Dermis microvascular lymphatic vessel endothelial cell (primary cell): Measurements from ENCODE around the gene LDHAL6B. TPM values are rescaled to one million over a fixed set of nuclear protein-coding genes. Genes with fewer than 3 reads are reported as not detected.
"Not testable (repeated sequence)": the region's sequence is repeated elsewhere in the genome, so short reads cannot be mapped to it uniquely, and the experiment has no call there.

Experiments used
- DNase-seq, 2 donors: peaks; one replicate each; pipeline versions ENCODE4 v3.0.0 to v3.0.0-alpha.2; 2010; ENCODE audit warnings: low read depth in 2 of 2
- total RNA-seq: library from RNA; depleted of rRNA; stranded (reverse); fragments of >200 nt; gene quantifications from 2 replicates; pipeline ENCODE4 v1.2.1, GENCODE V29; 2014

Gene LDHAL6B
- not detected in 2 replicates for total RNA-seq

DNA sequence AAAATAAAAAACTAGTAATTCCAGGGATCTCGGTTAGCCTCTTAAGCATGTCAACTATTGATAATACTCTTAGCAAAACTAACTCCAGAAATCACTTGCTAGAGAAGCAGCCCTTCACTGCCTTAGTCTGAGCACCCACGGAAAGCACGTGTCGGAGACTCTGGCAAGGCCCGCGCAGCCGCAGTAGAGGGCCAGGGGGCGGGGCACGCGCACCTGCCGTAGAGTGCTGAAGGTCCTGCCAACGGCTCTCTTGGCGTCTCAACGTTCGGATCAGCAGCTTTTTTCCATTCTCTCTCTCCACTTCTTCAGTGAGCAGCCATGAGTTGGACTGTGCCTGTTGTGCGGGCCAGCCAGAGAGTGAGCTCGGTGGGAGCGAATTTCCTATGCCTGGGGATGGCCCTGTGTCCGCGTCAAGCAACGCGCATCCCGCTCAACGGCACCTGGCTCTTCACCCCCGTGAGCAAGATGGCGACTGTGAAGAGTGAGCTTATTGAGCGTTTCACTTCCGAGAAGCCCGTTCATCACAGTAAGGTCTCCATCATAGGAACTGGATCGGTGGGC, at the start of gene LDHAL6B:
Gene LDHAL6B, plus strand, starts transcription at position 221 of the 561 bp plus-strand sequence. Its CDS starts 98 bp downstream, at position 319.
- DNase-seq = no peak

DNA sequence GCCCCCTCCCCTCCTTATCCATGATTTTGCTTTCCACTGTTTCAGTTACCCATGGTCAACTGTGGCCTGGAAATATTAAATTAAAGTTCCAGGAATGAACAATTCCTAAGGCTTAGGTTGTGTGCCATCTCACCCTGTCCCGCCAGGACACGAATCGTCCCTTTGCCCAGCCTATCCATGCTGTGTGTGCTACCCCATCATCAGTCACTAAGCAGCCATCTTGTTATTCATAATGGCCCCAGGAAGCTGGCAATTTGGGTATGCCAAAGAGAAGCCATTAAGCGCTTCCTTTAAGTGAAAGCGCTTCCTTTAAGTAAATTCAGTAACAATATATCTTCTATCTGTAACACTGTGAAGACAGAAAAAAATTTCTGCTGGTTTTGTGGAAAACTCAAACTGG, 49.2 kb upstream of the LDHAL6B start:
- no peak for DNase-seq

- no peak for DNase-seq
Observed at GRCh38 chr15:59157840-59158700, 48.6 kb upstream of the LDHAL6B start.

DNA sequence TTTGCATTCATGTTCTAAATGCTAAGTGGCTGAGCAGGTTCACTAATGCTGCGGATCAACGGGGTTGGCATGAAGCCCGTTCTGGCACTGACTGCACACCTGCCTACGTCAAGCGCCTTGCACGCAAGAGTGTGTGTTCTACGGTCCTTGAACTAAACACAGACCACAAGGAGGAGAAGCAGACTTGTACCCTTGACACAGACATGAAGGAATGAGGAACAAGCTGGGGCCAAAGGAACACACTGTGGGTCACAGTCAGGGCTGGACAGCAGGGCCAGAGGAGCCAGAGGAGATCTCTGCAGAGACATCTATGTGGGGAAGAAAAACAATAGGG, 48.0 kb upstream of the LDHAL6B start:
- no peak for DNase-seq

- no peak for DNase-seq
Observed at GRCh38 chr15:59159210-59159609, 47.4 kb upstream of the LDHAL6B start.

- DNase-seq = peak in 1 of 2 donors; percentile 36
Observed at GRCh38 chr15:59160880-59161593, 45.6 kb upstream of the LDHAL6B start.

GRCh38 chr15:59162080-59162479, 44.6 kb upstream of the LDHAL6B start:
- not testable (repeated sequence) for DNase-seq

GRCh38 chr15:59165726-59166125, 40.9 kb upstream of the LDHAL6B start:
- DNase-seq = peak in 1 of 2 donors; percentile 78

- DNase-seq = no peak
Observed at GRCh38 chr15:59166166-59166565, 40.5 kb upstream of the LDHAL6B start.

- peak in 1 of 2 donors; percentile 51 for DNase-seq
Observed at GRCh38 chr15:59166601-59167265, 39.9 kb upstream of the LDHAL6B start.

GRCh38 chr15:59168536-59168935, 38.1 kb upstream of the LDHAL6B start:
- peak in 1 of 2 donors; percentile 72 for DNase-seq

DNA sequence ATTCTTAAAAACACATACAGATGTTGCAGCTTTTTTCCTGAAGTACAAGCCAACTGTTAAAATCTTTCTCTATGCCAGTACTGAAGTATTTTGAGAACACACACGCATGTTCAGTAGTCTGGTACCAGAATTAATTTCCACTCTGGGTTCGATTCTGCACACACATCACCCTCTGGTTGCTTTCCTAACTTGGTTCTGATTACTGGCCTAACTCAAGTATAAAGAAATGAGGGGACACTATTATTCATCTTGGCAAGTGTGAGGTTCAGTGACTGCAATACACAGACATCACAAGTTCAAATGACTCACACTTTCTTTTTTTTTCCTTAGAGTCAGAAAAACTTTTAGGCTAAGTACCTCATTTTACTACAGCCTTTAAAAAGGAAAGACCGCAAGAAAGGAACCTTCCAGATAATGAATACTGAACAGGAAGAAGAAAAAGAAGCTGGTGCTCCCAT, 37.4 kb upstream of the LDHAL6B start:
- peak in 1 of 2 donors; percentile 83 for DNase-seq

GRCh38 chr15:59170295-59171066, 36.2 kb upstream of the LDHAL6B start:
- DNase-seq = peak; percentile 75 to 90

- no peak for DNase-seq
Observed at GRCh38 chr15:59171067-59171397, 35.6 kb upstream of the LDHAL6B start.

- no peak for DNase-seq
Observed at GRCh38 chr15:59172289-59172901, 34.2 kb upstream of the LDHAL6B start.

GRCh38 chr15:59173194-59173593, 33.4 kb upstream of the LDHAL6B start:
- no peak for DNase-seq

GRCh38 chr15:59174151-59174834, 32.4 kb upstream of the LDHAL6B start:
- DNase-seq = peak in 1 of 2 donors; percentile 85

DNA sequence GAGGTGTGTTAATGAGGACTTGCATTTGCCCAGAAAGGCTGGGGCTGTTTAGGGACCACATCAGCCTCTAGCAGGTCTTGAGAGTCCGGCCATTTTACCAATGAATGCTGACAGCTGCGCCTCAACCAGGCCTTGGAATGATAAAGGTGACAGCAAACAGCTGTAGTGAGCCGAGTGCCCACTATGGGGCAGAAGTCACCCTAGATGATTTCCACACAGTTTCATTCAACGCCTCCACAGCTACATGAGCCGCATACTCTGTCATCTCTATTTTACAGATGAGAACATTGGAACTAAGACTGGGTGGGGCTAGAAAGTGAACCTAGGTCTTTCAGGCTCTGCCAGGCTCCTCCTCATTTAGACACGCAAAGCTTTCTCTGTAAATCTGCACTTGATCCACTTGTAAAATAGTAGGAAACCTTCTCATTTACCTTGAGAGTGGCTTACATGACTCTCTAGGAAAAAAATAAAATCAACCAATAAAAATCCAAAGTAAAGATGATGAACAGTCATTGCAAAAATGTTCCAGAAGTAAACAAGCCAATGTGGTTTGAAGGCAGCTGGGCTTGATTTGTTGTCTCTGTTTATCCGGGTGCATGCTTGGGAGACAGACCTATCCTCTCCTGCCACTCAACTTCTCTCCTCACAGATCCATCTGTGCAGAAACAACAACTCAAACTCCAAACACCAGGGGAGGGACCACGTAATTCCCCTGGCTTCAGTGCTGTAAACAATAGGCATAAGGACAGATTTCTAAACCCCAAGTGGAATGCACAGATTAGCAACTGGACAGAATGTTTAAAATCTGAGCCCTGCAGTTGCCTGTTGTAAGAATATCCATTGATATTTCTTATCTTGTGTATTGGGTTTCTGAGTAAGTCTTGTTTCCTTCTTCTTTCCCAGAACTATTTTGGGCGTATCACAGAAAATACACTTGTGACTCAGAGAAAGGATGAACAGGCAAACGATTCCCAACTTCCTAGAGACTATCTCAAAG, 31.5 kb upstream of the LDHAL6B start:
- DNase-seq = peak; percentile 64 to 87
